HL-60 (cell line): ENCODE data around the gene C9orf50.

Experiments
- DNase-seq, 2 experiments: peaks; one replicate each; pipeline ENCODE4 v3.0.0-alpha.2; 2010 to 2020; ENCODE audit warnings: low read depth in 1 of 2, low spot score in 1 of 2
- H3K27ac ChIP-seq: fragments of 250-450 bp; sonication (Bioruptor Pico); replicated peaks from 2 replicates; pipeline ENCODE4 v1.5.1; 2020; ENCODE audit warnings: mild to moderate bottlenecking, moderate library complexity
- H3K27me3 ChIP-seq: fragments of 250-450 bp; sonication (Bioruptor Pico); 2 replicates; pipeline ENCODE4 v1.5.1; 2021; ENCODE audit warnings: mild to moderate bottlenecking, moderate library complexity; ENCODE audit not compliant: insufficient read depth, poor library complexity, severe bottlenecking
- H3K4me3 ChIP-seq: replicated peaks from 2 replicates; pipeline ENCODE4 v1.5.1; 2011; ENCODE audit warnings: mild to moderate bottlenecking, control low read depth, low read length; ENCODE audit not compliant: insufficient read depth
- GABPA ChIP-seq: IDR thresholded peaks from 2 replicates; pipeline ENCODE4 v1.6.1; 2012; ENCODE audit warnings: low read depth
- POLR2AphosphoS5 ChIP-seq: IDR thresholded peaks from 2 replicates; pipeline ENCODE4 v1.6.1; 2012; ENCODE audit warnings: low read depth
- SPI1 ChIP-seq: IDR thresholded peaks from 2 replicates; pipeline ENCODE4 v1.6.1; 2012; ENCODE audit warnings: low read depth, mild to moderate bottlenecking, borderline replicate concordance
- TF ChIP-seq, protein P1 (sequence below): IDR thresholded peaks from 2 replicates; pipeline ENCODE4 v1.6.1; 2012; ENCODE audit warnings: low read depth; ENCODE audit not compliant: insufficient replicate concordance
- TF ChIP-seq, protein P2 (sequence below): IDR thresholded peaks from one replicate; pipeline ENCODE4 v1.5.1; 2011; ENCODE audit warnings: low read length, control low read depth, inconsistent platforms; ENCODE audit not compliant: insufficient read depth

C9orf50 gene

DNA sequence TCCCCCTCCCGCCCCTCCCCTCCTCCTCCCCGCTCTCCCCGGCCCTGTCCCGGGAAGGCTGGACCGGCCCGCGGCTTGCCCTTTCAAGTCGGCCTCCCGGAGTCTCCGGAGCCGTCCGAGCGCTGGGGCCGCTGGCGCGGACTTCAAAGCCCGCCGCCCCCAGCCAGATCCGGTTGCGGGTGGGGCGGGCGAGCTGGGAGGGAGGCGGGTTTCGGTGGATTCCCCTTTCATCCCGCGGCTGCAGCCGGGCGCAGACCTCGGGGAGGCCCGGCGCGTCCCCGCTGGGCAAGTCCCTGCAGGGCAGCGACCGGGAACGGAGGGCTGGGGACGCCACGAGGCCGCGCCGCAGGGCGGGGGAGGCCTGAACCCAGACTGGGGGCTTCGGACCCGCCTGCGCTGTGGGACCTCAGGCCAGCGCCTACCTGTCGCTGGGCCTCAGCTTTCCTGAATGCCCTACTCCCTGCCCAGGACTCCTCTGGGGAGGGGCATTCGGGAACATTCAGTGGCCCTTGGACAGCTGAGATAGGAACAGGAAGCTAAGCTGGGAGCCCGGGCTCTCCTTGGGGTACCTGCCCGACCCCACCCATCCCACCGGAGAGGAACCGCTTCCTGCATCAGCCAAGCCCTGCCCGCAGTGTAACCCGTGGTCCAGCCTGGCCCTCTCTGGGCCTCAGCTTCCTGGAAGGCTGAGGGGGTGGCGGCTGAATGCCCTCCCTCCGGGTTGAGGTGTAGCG, 23.4 kb downstream of the C9orf50 start:
- no peak overlapping the region for H3K4me3 ChIP-seq
- H3K27me3 ChIP-seq, result no peaks in the 10 kb centered on the region
- TF ChIP-seq, protein P1, sequence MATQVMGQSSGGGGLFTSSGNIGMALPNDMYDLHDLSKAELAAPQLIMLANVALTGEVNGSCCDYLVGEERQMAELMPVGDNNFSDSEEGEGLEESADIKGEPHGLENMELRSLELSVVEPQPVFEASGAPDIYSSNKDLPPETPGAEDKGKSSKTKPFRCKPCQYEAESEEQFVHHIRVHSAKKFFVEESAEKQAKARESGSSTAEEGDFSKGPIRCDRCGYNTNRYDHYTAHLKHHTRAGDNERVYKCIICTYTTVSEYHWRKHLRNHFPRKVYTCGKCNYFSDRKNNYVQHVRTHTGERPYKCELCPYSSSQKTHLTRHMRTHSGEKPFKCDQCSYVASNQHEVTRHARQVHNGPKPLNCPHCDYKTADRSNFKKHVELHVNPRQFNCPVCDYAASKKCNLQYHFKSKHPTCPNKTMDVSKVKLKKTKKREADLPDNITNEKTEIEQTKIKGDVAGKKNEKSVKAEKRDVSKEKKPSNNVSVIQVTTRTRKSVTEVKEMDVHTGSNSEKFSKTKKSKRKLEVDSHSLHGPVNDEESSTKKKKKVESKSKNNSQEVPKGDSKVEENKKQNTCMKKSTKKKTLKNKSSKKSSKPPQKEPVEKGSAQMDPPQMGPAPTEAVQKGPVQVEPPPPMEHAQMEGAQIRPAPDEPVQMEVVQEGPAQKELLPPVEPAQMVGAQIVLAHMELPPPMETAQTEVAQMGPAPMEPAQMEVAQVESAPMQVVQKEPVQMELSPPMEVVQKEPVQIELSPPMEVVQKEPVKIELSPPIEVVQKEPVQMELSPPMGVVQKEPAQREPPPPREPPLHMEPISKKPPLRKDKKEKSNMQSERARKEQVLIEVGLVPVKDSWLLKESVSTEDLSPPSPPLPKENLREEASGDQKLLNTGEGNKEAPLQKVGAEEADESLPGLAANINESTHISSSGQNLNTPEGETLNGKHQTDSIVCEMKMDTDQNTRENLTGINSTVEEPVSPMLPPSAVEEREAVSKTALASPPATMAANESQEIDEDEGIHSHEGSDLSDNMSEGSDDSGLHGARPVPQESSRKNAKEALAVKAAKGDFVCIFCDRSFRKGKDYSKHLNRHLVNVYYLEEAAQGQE, result no peak
- TF ChIP-seq POLR2AphosphoS5 (no peak), SPI1 (no peak), GABPA (no peak)
- TF ChIP-seq, protein P2, sequence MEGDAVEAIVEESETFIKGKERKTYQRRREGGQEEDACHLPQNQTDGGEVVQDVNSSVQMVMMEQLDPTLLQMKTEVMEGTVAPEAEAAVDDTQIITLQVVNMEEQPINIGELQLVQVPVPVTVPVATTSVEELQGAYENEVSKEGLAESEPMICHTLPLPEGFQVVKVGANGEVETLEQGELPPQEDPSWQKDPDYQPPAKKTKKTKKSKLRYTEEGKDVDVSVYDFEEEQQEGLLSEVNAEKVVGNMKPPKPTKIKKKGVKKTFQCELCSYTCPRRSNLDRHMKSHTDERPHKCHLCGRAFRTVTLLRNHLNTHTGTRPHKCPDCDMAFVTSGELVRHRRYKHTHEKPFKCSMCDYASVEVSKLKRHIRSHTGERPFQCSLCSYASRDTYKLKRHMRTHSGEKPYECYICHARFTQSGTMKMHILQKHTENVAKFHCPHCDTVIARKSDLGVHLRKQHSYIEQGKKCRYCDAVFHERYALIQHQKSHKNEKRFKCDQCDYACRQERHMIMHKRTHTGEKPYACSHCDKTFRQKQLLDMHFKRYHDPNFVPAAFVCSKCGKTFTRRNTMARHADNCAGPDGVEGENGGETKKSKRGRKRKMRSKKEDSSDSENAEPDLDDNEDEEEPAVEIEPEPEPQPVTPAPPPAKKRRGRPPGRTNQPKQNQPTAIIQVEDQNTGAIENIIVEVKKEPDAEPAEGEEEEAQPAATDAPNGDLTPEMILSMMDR, result no peak
- no peak for DNase-seq
- H3K27ac ChIP-seq, result no peak overlapping the region

GRCh38 chr9:129596541-129597331, 24.2 kb downstream of the C9orf50 start:
- DNase-seq, result no peak
- Histone ChIP-seq H3K27me3 (no peaks in the 10 kb centered on the region), H3K27ac (no peak overlapping the region), H3K4me3 (no peak overlapping the region)
- TF ChIP-seq, protein P1, result no peak
- TF ChIP-seq GABPA, result no peak
- TF ChIP-seq, protein P2, result no peak
- TF ChIP-seq SPI1, result no peak
- no peak for TF ChIP-seq POLR2AphosphoS5

- Histone ChIP-seq H3K27ac (no peak overlapping the region), H3K4me3 (no peak overlapping the region), H3K27me3 (no peaks in the 10 kb centered on the region)
- TF ChIP-seq SPI1, result peak; percentile 79
- TF ChIP-seq, protein P2, result no peak
- DNase-seq, result peak in 1 of 2 experiments; percentile 72
Observed at GRCh38 chr9:129595903-129596540, 24.9 kb downstream of the C9orf50 start.
